ENCODE data around the gene PDE3A.

PDE3A gene

DNA sequence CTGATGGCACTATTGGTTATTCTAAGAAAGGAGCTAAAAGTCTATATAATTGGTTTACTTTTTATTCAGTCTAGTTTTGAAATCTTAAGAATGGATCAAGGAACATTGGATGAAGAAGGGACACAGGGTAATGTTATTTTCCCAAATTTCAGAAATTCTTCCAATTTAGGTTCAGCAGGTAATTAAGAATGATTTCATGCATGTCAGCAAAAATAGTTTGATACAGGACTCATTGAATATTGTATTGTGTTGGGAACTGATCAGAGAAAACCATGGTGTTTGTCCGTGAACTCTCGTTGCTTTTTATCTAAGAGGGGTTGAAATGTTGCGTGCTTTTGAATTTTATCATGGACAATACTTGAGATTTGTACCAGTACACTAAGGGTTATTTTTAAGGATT lies 58.6 kb downstream of the PDE3A start:
- DNase-seq, result no peak

- DNase-seq, result no peak
Measured at GRCh38 chr12:20429852-20430251, 61.5 kb downstream of the PDE3A start.

DNA sequence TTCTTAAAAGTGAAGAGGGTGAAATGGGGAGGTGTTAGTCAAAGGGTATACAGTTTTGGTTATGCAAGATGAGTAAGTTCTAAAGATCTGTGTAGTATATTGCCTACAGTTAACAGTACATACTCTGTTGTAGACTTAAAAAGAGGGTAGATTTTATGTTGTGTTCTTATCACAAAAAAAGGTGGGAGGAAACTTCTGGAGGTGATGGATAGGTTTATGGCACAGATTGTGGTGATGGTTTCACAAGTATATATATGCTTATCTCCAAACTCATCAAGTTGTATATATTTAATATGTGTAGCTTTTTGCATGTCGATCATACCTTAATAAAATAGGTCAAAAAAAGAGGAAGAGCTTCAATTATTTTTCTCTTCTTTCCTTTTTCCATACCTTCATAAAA lies 64.0 kb downstream of the PDE3A start:
- DNase-seq, result no peak

- DNase-seq, result no peak
Measured at GRCh38 chr12:20434996-20435395, 66.7 kb downstream of the PDE3A start.

DNA sequence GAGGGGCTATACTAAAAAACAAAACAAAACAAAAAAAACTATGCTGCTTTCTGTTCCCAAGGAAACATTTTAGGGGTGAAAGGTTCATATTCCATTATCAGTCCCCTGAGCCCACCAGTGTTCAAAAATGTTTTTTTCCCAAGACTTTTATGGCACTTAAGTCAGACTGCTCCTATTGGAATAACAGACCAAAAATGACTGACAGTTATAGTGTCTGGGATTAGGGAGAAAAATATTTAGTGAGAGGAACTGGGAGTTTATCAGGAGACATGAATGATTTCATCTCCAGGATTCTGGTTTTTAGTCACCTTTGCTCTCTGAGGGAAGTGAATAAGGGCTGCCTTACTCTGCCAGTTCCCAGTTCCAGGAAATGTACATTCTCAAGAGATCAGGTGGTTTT lies 68.0 kb downstream of the PDE3A start:
- no peak for DNase-seq

- no peak for DNase-seq
Measured at GRCh38 chr12:20438299-20438779, 70.0 kb downstream of the PDE3A start.

GRCh38 chr12:20439626-20440025 lies 71.3 kb downstream of the PDE3A start:
- no peak for DNase-seq

DNA sequence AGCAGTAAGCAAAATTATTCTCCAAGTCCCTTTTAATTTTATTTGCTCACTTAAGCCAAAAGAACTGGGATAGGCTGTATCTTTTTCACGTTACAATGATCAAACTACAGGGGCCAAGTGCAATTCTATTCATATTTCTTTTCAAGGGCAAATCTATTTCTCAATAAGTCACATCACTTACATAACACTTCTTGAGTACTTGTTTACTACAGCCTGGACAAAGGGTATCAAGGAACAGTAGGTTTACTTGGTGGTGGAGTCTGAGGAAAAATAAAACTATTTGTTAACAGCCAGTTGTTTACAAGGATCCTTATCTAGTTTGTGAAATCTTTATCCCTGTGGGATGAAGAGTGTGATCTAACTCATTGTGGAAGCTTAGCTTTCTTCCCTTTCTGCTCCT lies 72.1 kb downstream of the PDE3A start:
- no peak for DNase-seq

- DNase-seq, result no peak
Measured at GRCh38 chr12:20442322-20442721, 74.0 kb downstream of the PDE3A start.

- DNase-seq, result no peak
Measured at GRCh38 chr12:20443255-20443654, 74.9 kb downstream of the PDE3A start.

DNA sequence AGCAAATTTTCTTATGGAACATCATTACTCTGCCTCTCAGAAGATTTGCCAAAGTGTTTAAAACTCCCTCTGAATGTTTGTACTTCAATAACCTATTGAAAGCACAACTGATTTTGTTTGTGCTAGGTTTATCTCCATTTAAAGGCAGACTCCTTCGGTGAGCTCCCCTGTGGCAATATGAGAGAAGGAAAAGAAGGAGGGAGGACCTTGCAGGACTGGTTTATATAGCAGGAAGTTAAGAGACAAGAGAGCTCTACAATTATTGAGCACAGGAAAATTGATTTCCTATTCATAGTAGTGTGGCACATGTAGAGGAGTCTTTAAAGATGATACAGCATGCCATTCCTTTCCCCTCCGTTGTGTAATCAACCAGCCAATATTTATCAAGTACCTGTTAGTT lies 75.5 kb downstream of the PDE3A start:
- DNase-seq, result no peak

GRCh38 chr12:20444595-20445170 lies 76.3 kb downstream of the PDE3A start:
- DNase-seq, result no peak

- DNase-seq, result no peak
Measured at GRCh38 chr12:20445687-20446086, 77.3 kb downstream of the PDE3A start.

DNA sequence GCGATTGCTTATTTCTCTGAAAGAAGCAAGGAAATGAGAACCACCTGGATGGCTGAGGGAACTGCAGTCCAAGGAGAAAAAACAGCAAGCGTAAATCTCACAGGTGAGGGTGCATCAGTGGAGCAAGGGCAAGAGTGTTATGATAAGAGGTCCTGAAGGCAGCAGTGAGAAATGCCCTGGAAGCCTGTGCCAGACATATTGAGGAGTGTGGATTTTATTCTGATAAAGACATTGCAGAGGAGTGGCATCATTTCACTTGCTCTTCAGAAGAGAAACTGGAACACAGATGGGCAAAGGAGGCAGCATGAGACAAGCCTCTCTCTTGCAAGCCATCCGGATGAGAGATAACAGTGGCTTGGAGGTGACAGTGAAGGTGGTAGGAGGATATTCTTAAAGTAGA lies 78.5 kb downstream of the PDE3A start:
- DNase-seq, result no peak

GRCh38 chr12:20448781-20449180 lies 80.4 kb downstream of the PDE3A start:
- no peak for DNase-seq

GRCh38 chr12:20450591-20451180 lies 82.3 kb downstream of the PDE3A start:
- DNase-seq, result no peak

DNA sequence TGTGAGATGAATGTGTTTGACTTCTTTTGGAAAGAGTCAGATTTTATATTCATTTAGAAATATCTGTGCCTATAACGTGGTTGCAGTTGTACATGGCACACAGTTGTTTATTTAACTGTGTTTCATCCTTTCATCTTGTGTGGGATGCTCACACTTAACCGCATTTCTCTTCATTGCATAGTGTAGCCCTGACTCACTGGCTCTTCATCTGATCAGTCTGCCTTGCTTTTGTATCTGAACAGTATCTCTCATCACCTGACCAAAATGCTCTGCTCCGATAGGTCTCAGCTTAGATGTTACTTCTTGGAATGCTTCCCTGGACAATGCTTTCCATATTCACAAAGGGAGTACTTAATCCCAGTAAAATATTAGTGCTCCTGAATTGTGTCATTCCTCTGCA lies 83.4 kb downstream of the PDE3A start:
- no peak for DNase-seq

DNA sequence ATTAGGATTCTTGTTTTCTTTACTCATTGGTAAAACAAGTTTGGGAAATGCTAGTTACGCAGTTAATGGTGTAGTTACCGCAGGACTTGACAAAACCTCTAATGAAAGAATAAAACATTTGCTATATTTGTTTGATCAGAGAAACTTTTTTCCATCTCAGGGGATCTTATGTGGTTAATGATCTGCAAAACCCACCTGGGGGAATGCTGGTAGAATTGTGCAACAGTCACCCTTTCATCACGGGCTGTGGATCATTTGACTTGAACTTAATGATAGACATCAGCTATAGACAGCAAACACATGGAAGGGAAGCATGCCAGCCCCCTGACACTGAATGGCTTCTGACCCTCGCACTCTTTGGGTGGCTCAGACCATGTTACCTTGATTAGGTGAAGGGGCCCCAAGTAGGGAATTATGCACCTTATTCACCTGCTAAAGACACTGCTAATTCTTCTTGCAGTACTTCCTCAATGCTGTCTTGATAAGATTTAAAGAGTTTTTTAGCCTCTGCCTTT lies 84.2 kb downstream of the PDE3A start:
- DNase-seq, result no peak

GRCh38 chr12:20453756-20454310 lies 85.5 kb downstream of the PDE3A start:
- DNase-seq, result no peak

GRCh38 chr12:20455001-20455706 lies 86.8 kb downstream of the PDE3A start:
- DNase-seq, result no peak

DNA sequence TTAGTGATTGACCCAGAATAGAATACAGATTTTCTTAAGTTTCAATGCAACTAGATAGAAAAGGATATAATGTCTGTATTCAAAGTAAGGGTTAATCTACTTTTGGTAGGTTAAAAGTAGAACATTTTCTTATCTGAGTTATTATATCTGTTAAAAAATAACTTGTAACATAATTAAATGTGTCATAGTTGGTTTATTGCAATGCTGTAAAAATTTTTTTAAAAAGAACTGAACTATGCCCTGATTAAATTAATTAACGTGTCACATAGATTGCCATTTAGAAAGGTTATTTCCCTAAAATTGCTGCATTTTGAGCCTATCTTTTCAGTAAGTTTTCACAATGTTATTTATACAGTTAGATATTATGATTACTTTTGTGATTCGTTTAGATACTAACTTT lies 89.2 kb downstream of the PDE3A start:
- DNase-seq, result no peak

- DNase-seq, result no peak
Measured at GRCh38 chr12:20458011-20458410, 89.7 kb downstream of the PDE3A start.

DNA sequence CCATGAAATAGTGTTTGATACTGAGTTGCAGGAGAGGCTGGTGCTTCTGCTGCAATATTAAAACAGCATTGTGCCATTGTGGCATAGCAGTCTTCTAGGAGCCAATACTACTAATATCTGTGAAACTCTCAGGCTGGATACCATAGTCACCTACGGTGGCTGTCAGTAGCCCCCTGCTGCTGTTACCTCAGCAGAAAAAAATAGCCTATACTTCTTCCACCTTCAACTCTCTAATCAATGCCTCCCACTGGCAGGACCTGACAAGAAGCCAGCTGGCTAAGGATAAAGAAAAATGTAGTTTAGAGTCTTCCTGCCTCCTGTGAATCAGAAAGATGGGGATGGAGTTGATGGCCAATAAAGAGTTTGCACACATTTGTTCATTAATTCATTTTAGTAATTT lies 91.6 kb downstream of the PDE3A start:
- DNase-seq, result no peak

DNA sequence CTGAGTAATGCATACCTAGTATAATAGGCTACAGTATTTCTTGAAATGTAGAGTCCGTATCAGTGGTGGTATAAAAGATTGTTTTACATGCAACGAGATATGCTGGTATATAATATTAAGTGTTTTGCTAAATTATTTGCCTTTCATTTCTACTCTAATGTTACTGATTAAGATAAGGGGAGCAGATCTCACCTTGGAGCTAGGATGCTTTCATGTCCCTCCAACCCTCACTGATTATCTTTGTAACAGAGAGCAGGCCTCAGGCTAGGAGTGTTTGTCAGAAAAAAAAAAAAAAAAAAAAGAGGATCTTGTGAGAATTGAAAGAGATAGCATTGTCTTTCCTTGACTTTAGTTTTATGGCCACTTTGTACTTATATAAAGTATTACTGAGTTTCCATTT lies 92.6 kb downstream of the PDE3A start:
- DNase-seq, result no peak

All from inflammatory macrophage treated with lipopolysaccharide for 1 hour (primary cell).